NCI-H446 treated with DMSO at 0.1 percent for 48 hours (cell line): ENCODE measurements around the gene SPATA32.
A peak's percentile ranks its signal among the peaks of the same experiment; 100 is the strongest.

Experiments
- DNase-seq: peaks from one replicate; lab custom pipeline; 2025; lab: John Stamatoyannopoulos, UW

SPATA32 gene

DNA sequence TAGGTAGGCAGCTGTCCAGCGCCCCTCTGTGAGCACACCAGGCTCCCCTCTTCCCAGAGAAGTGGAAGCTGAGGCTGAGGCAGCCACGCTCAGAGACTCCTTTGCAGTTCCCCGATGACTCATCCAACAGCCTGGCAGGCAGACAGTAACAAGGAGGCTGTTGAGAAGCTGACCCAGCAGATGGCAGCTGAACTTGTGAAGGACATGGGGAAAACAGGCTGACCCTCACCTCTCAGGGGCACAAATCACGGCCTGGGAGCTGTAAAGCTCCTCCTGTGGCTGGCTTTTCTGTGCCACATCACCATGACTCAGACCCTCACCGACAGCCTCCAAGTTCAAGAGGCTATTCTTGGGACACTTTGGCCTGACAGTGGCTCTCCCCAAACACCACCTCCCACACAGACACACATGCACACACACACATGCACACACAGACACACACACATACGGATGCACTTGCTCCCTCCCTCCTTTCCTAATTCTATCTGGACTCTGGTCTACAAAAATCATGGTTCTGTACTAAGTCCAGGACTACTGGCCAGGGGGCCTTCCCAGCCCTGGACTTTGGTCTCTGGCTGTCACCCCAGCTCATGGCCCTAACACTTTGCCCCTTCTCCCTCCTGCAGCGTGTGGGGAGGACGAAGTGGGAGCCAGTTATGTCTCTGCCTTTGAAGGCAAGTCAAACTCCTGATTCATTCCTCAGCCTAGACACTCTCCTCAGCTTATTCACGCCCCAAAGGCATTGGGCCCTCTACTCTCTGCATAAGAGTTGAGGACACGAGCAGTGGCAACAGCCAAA lies 31.7 kb upstream of the SPATA32 start:
- peak; percentile 65 for DNase-seq

GRCh38 chr17:45292696-45293412 lies 31.0 kb upstream of the SPATA32 start:
- DNase-seq: no peak

GRCh38 chr17:45291171-45291805 lies 29.4 kb upstream of the SPATA32 start:
- no peak for DNase-seq

DNA sequence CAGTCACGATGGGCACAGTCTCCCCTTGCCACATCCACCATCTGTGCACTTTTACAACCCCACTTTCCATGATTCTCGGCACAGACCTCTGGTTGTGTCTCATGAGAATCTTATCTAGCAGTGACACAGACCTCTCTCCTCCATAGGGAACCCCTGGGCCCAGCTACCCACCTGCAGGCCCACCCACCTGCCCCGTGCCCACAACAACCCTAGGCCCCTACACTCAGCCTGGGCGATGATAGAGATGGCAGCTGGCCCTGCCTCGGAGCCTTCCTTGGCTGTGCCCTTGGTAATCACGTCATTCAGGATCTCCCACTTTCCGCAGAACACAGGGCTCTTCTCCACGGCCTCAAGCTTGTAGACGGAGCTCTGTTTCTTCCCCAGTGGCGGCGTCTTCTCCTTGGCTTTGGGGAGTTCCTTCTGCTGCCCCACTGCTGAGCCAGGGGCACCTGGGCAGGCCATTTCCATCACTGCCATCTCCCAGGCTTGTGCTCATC lies 28.4 kb upstream of the SPATA32 start:
- no peak for DNase-seq

DNA sequence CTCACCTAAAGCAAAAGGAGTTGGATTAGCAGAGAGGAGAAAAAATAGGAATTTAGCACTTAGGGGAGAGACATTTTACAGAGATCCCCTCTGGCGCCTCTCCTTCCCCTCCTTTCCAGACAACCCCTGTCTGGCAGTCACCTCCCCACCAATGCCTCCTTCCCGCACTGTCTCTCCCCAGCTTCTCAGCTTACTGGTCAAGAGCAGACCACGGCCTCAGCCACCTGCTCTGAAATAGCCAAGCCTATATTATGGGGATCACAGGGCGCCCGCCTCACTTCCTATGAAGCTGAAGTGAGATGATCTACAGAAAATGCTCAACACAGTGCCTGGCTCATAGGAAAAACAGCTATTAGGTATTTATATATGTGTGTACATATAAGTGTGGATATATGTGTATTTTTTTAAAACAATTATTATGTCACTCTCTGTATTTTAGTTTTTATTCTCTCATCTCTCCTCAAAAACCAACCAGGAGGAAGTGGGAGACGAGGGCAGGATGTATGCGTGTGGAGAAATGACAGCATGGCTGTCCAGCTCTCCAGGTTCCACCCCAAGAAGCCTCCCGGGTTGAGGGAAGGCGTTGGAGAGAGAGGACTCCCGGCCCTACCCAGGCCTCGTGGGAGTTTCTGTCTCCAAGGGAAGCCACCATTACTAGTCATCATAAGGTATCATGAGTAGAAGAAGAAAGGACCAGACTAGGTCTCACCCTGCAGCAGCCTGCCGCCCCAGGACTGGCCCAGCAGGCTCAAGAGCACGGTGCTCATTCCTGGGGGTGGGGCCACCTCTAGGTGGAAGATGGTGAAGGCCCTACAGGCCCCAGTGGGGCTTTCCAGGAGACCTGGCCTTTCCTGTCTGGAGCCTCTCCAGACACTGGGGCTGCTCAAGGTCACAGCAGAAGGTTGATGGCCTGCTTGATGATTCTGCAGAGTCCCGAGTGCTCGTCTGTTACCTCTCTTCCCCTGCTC lies 27.7 kb upstream of the SPATA32 start:
- DNase-seq: no peak

GRCh38 chr17:45288825-45289224 lies 26.9 kb upstream of the SPATA32 start:
- no peak for DNase-seq

DNA sequence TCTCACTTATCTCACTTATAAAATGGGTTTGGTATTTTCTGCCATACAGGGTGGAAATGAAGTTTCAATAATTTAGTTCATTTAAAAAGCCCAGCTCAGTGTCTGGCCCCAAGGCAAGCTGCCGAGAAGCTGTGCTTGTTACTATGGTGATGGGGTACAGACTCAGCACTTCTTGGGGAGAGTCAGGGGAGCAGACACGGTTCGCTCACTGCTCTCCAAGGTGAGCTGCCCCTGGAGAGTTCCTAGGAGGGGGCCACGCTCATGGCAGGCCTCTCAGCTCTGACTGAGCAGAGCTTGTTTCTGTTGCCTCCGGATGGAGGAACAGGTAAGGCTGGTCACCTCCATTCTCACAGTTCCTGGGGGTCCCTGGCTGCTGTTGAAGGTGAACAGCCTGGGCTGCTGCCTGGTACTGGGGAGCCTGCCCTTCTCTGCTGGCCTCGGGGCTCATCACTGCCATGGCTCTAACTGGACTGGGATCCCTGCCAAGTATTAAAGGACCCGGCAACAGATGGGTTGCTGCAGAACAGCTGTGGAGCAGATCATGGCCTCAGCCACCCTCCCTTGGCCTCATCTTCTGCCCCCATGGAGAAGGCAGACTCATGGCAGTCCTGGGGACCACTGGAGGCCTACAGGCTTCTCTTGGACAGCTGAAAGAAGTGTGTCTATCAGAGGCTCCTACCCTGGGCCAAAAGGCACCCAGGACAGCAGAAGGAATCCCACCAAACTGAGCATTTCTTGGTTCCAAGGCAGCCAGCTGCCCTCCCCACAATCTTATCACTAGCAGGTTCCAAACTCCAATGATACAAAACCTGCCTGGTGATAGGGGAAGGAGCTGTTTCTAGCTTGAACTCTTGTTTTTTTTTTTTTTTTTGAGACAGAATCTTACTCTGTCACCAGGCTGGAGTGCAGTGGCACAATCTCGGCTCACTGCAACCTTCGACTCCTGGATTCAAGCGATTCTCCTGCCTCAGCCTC lies 25.9 kb upstream of the SPATA32 start:
- DNase-seq: peak; percentile 37

DNA sequence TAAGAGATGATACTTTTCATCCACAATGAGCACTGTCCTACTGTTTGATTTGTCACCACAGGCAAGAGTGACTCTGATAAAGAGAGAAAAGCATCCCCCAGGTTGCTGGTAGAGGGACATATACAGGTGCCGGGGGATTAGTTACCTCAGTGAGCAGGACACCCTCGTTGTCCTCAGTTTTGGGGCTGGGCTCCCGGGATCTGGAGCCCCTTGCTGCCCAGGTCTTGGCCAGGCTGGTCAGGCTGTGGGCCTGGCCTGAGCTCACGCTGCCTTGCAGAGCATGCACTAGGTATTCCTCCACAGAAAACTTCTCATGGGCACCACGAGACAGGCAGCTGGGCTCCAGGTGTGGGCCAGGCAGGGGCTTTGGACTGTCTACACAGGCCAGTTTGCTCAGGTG lies 24.4 kb upstream of the SPATA32 start:
- no peak for DNase-seq

GRCh38 chr17:45284176-45285140 lies 22.6 kb upstream of the SPATA32 start:
- DNase-seq: no peak

- DNase-seq: no peak
Measured at GRCh38 chr17:45283711-45284110, 21.8 kb upstream of the SPATA32 start.

- DNase-seq: no peak
Measured at GRCh38 chr17:45282683-45283644, 21.1 kb upstream of the SPATA32 start.

DNA sequence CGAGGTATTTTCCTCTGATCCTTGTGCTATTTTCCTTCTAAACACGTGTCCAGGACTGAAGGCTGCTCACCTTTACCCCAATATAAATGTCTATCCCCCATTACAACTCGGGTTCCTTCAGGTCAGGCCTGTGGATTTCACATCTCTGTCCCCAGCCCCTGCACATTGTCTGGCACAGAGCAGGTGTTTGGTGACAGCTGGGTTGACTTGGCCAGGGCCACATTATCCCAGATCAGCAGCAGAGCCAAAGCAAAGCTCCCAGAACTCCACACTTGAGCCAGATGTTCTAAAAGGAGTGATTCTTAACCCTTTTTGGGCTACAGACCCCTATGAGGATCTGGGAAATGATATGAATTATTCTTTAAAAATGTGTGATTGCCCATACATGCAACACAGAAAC lies 18.0 kb upstream of the SPATA32 start:
- no peak for DNase-seq

GRCh38 chr17:45277992-45278391 lies 16.1 kb upstream of the SPATA32 start:
- no peak for DNase-seq

DNA sequence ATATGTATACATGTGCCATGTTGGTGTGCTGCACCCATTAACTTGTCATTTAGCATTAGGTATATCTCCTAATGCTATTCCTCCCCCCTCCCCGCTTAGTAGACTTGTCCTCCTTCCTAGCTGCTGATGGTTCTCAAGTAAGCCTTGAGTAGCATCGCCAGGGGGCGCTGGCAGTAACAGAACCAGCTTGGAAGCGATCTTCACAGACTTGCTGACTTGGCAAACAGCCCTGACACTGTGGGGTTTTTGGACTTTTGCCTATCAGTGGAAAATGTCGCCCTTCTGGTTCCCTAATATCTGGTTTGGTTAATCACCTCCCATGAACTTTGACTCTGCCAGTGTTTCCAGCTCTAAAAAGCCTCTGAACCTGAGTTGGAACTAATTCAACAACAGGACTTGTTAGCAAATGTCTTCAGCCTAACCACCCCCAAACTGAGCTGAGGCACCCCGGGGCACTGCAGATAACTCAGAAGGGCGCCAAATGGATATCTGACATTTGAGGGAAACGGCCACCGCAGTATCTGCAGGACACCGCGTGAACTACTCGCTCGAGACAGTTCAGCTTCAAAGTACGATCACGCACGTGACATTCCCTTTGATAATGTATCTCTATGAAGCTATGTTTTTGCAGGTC lies 15.4 kb upstream of the SPATA32 start:
- DNase-seq: peak; percentile 56

DNA sequence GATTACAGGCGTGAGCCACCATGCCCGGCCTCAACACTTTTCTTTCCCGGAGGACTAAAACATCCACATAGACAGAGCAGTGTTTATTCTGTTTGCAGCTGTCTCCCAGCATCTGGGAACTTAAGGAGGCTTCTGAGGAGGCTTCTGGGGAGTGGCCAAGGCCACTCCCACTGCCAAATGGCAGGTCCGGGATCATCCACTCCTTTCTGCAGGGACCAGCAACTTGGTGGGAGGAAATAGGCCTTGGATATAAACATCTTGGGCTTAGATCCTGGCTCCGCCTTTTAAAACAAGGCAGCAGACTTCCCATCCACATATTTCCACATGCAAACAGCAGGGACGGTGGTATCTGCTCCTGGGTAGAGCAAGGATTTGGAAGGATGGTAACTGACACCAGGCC lies 14.1 kb upstream of the SPATA32 start:
- no peak for DNase-seq

DNA sequence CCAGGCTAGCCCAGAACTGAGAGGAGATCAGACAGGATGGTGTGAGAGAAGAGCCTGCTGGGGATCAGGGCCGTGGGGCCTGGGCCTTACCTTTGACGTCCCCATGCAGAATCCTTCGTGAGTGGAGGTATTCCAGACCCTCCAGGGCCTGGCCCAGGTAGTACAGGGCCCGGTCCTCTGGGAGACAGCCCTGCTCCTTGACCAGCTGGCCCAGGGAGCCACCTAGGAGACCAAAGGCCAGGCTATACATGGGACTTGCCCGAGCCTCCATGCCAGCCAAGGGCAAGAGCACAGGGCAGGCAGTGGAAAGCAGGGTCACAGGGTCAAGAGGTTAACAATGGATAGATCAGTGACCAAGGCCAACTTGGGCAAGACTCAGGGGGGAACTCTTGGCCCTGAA lies 12.1 kb upstream of the SPATA32 start:
- no peak for DNase-seq

GRCh38 chr17:45273551-45273957 lies 11.7 kb upstream of the SPATA32 start:
- no peak for DNase-seq

DNA sequence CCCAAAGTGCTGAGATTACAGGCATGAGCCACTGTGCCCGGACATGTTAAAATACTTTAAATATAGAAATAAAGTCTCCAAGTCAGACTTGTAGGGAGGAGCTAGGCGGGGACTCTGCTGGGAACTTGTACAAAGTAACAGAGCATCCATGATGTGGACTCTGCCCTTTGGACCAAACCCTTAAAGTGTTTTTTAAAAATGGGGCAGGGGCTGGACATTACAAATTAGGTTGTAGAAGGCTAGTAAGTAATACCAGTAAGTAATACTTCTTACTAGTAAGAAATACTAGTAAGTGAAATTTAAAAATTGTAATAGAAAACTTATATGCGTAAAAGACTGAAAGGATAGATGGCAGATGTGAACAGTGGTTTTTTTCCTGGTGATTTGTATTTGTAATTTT lies 9.7 kb upstream of the SPATA32 start:
- DNase-seq: no peak
